HUES64 (cell line): ENCODE measurements around the gene APBA3.

ENCODE experiments used
- H3K27ac ChIP-seq: 2 replicates; pipeline ENCODE4 v1.7.0; 2013; ENCODE audit warnings: low read depth, low read length, inconsistent platforms
- H3K27me3 ChIP-seq: 2 replicates; pipeline ENCODE4 v1.6.1; 2013; ENCODE audit warnings: mild to moderate bottlenecking, low read length; ENCODE audit not compliant: insufficient read depth
- H3K36me3 ChIP-seq: 2 replicates; pipeline ENCODE4 v1.6.1; 2013; ENCODE audit warnings: mild to moderate bottlenecking, low read length; ENCODE audit not compliant: insufficient read depth
- H3K4me1 ChIP-seq: 2 replicates; pipeline ENCODE4 v1.6.1; 2013; ENCODE audit warnings: mild to moderate bottlenecking, low read length, moderate library complexity; ENCODE audit not compliant: insufficient read depth
- H3K4me3 ChIP-seq: 2 replicates; pipeline ENCODE4 v1.5.1; 2013; ENCODE audit warnings: mild to moderate bottlenecking, low read length, moderate library complexity
- H3K9ac ChIP-seq: 2 replicates; pipeline ENCODE4 v1.6.1; 2013; ENCODE audit warnings: mild to moderate bottlenecking, low read depth, low read length
- H3K9me3 ChIP-seq: 2 replicates; pipeline ENCODE4 v1.6.1; 2013; ENCODE audit warnings: low read depth, low read length; ENCODE audit not compliant: insufficient read depth
- WGBS: fragments of 150-250, 120-280 bp; methylation state at CpG from one replicate; pipeline ENCODE4 v1.1.7; 2013; ENCODE audit warnings: missing lambda C conversion rate; 5-methylcytosine and 5-hydroxymethylcytosine counted together

Gene APBA3

DNA sequence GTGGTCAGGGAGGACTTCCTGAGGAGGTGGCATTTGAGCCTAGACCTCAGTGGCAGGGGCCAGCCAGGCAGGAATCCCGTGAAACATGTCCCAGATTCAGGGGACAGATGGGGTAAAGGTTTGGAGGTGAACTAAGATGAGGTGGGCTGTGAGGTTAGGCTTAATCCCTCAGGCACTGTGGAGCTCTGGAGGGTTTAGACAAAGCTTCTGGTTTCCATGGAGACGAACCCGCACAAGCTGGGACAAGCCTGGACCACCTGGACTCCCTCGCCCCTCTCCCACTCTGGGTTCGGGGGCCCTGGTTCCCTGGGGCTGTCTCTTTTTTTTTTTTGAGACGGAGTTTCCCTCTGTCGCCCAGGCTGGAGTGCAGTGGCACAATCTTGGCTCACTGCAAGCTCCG, 37.6 kb downstream of the APBA3 start:
- no peak overlapping the region for H3K4me3 ChIP-seq
- 55% methylated on average over 8 of the region's 8 CpGs for WGBS
- H3K36me3 ChIP-seq = no peaks in the 10 kb centered on the region
- no peak overlapping the region for H3K27ac ChIP-seq
- no peaks in the 10 kb centered on the region for H3K4me1 ChIP-seq
- no peak overlapping the region for H3K9ac ChIP-seq
- H3K27me3 ChIP-seq = peaks cover 4% of the 10 kb centered on the region; the same call in 1 of the 2 replicates
- no peaks in the 10 kb centered on the region for H3K9me3 ChIP-seq

DNA sequence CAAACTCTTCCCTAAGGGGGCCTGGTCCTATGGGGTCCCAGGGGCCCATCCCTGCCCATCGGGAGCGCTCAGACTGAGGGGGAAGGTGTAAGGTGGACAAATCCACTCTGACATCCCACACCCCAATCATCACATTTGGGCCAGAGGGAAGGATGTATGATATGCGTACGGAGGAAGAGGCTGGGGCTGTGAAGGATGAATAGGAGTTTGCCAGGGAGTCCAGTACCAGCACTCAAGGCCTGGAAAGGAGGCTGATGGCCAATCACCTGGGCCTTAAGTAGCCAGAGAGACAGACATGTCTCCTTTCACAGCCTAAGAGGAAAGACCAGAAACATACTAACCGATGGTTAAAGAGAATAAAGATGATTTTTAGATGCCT, 38.4 kb downstream of the APBA3 start:
- no peak overlapping the region; the same call in 1 of the 2 replicates for H3K9ac ChIP-seq
- H3K9me3 ChIP-seq = no peaks in the 10 kb centered on the region
- H3K36me3 ChIP-seq = no peaks in the 10 kb centered on the region
- H3K4me3 ChIP-seq = peak overlapping the region; percentile 37
- WGBS = 43% methylated on average over 2 of the region's 5 CpGs
- peaks cover 4% of the 10 kb centered on the region; the same call in 1 of the 2 replicates for H3K27me3 ChIP-seq
- no peaks in the 10 kb centered on the region for H3K4me1 ChIP-seq
- H3K27ac ChIP-seq = no peak overlapping the region

DNA sequence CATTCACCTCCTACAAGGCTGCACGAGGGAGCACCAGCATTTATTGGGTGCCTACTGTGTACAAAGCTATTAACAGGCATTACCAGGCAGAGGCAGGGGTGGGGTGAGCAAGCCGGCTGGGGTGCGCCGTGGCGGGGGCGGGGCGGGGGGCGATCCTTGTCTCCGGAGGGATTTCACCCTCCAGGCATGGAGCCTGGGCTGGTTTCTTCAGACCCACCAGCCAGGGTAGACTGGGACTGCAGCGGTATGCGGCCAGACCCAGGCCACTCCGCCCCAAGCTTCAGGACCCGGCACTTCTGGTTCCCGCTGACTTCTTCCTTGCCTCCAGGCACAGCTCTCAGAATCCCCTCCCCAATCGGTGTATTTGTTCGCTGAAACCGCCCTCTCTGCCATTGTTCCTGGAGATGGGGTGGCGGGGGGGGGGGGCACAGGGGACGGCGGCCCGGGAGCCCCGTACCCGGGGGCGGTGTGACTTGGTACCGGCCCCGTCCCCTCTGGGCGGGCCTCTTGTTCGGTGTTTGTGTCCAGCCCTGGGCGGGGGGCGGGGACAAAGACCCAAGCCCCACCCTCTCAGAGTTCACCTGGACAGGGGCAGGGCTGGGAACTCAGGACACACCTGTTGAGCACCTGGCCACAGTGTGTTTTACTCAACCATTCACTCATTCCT, 38.9 kb downstream of the APBA3 start:
- Histone ChIP-seq H3K9me3 (no peaks in the 10 kb centered on the region), H3K4me3 (peak overlapping the region; percentile 71), H3K27me3 (peaks cover 4% of the 10 kb centered on the region; the same call in 1 of the 2 replicates), H3K27ac (no peak overlapping the region), H3K9ac (peak overlapping the region; percentile 19; the same call in 1 of the 2 replicates), H3K36me3 (no peaks in the 10 kb centered on the region), H3K4me1 (no peaks in the 10 kb centered on the region)
- WGBS = 2% methylated on average over 24 of the region's 30 CpGs

DNA sequence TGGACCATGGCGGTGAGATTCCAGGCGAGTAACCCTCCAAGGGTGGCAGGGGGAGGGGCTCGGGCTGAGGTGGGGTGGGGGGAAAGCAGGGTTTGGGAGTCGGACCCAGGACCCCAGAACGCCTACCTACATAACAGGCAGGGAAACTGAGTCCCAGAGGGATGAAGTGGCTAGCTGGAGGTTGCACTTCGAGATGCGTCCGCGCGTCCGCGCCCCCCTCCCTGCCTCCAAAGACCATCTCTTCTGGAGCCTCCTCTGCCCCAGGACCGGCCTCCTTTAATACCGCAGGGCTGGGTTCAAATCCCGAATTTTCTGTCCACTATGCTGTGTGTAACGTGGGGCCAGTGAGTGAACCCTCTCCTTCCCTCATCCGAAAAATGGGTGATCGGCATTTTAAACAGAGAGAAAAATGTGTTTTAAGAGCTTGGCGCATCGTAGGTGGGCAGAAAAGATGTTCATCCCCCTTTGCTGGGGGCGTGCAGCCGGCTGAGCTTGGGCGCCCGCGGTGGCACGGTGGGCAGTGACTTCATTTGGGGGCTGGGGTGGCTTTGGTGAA, 39.5 kb downstream of the APBA3 start:
- Histone ChIP-seq H3K4me1 (no peaks in the 10 kb centered on the region), H3K36me3 (no peaks in the 10 kb centered on the region), H3K27ac (no peak overlapping the region), H3K27me3 (peaks cover 4% of the 10 kb centered on the region; the same call in 1 of the 2 replicates), H3K9ac (peak overlapping the region; percentile 19; the same call in 1 of the 2 replicates), H3K4me3 (peak overlapping the region; percentile 71), H3K9me3 (no peaks in the 10 kb centered on the region)
- 2% methylated on average over 26 of the region's 26 CpGs for WGBS

DNA sequence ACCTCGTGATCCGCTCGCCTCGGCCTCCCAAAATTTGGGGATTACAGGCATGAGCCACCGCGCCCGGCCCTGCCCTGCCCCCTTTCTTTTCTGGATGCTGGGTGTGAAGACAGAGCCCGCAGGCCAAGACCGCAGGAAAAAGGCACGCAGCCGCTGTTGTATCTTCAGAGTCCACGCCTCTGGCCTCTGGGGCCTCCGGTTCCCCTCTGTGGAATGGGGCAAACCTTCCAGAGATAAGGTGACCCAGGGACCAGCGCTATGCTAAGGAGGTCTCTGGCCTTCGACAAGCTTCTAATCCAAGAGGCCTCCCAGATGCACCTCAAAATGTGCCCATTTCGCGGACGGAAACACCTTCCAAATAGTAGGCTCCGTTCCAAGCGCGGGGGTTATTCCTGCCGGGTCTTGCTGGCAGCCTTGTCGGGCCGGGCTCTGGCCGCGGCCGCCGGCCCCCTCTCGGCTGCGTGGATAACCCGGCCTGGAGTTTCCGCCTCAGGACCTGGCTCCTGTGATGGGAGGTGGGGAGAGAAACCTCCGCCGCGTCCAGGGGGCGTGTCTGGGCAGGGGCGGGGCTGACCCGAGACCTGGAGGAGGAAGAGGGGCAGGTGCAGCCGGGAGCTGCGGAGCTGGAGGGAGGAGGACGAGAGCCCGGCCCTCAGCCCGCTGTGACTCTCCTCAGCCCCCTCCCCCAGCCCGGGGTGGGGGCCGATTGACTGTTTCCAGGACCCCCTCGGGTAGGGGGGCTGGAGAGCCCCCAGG, 40.2 kb downstream of the APBA3 start:
- no peak overlapping the region for H3K9ac ChIP-seq
- WGBS = 26% methylated on average over 45 of the region's 46 CpGs
- no peaks in the 10 kb centered on the region for H3K9me3 ChIP-seq
- H3K27me3 ChIP-seq = peaks cover 4% of the 10 kb centered on the region; the same call in 1 of the 2 replicates
- H3K4me3 ChIP-seq = peak overlapping the region; percentile 71
- H3K36me3 ChIP-seq = no peaks in the 10 kb centered on the region
- H3K27ac ChIP-seq = no peak overlapping the region
- H3K4me1 ChIP-seq = no peaks in the 10 kb centered on the region

DNA sequence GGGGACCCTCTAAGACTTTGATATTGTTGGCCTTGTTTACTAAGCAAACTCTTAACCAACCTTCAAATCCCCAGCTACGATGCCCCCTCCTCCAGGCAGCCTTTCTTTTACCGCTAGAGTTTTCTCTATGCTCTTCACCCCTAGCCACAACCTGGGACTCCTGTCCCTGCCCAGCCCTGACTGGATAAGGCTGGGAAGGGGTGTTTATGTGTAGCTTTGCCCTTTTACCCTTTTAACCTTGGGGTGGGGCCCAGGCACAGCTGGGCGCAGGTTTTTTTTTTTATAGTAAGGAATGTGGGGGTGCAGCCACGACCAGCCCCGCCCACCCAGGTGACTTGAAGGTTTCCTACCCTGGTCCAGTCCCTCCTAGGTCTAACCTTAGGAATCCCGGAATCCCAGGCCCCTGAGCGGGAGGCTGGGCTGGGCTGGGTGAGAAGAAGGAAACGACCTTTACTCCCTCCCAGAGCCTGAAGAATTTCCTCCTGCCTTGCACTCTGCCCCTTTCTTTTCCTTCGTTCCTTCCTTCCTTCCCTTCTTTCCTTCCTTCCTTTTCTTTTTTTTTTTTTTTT, 41.1 kb downstream of the APBA3 start:
- Histone ChIP-seq H3K4me1 (no peaks in the 10 kb centered on the region), H3K27me3 (peaks cover 4% of the 10 kb centered on the region; the same call in 1 of the 2 replicates), H3K9ac (no peak overlapping the region), H3K36me3 (no peaks in the 10 kb centered on the region), H3K27ac (no peak overlapping the region), H3K4me3 (no peak overlapping the region), H3K9me3 (no peaks in the 10 kb centered on the region)
- 33% methylated on average over 8 of the region's 9 CpGs for WGBS

DNA sequence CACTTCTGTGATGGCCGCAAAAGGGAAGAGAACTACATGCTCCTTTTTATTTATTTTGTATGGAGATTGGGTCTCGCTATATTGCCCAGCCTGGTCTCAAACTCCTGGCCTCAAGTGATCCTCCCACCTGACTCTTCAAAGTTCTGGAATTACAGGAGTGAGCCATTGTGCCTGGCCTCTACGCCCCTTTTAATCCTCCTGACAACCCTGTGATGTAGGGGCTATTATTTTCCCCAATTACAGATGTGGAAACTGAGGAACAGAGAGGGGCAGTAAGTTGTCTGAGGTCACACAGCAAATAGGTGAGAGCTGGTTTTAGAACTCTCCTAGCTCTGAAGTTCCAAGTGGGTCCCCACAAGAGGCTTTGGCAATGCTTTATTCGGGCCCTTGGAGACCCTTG, 41.6 kb downstream of the APBA3 start:
- WGBS = 95% methylated on average over 4 of the region's 4 CpGs
- Histone ChIP-seq H3K4me3 (no peak overlapping the region), H3K9ac (no peak overlapping the region), H3K27ac (no peak overlapping the region), H3K27me3 (peaks cover 4% of the 10 kb centered on the region; the same call in 1 of the 2 replicates), H3K4me1 (no peaks in the 10 kb centered on the region), H3K9me3 (no peaks in the 10 kb centered on the region), H3K36me3 (no peaks in the 10 kb centered on the region)

DNA sequence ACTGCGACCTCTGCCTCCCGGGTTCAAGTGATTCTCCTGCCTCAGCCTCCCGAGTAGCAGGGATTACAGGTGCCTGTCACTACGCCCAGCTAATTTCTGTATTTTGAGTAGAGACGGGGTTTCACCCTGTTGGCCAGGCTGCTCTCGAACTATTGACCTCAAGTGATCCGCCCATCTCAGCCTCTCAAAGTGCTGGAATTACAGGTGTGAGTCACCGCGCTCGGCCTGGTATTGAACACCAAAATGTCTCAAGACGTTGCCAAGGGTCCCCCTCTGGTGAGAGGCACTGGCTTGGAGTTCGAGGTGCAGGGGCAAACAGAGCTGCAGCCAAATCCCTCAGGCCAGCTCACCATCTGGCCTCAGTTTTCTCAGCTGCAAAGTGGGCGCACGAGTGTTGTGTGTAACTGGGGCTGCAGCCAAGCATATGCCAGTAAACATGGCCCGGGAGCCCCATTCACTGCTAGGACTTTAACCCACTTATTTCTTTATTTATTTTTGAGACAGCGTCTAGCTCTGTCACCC, 45.3 kb downstream of the APBA3 start:
- Histone ChIP-seq H3K4me1 (no peaks in the 10 kb centered on the region), H3K9me3 (no peaks in the 10 kb centered on the region), H3K36me3 (no peaks in the 10 kb centered on the region), H3K9ac (no peak overlapping the region), H3K27me3 (no peaks in the 10 kb centered on the region), H3K4me3 (no peak overlapping the region), H3K27ac (no peak overlapping the region)
- WGBS = 91% methylated on average over 16 of the region's 16 CpGs

DNA sequence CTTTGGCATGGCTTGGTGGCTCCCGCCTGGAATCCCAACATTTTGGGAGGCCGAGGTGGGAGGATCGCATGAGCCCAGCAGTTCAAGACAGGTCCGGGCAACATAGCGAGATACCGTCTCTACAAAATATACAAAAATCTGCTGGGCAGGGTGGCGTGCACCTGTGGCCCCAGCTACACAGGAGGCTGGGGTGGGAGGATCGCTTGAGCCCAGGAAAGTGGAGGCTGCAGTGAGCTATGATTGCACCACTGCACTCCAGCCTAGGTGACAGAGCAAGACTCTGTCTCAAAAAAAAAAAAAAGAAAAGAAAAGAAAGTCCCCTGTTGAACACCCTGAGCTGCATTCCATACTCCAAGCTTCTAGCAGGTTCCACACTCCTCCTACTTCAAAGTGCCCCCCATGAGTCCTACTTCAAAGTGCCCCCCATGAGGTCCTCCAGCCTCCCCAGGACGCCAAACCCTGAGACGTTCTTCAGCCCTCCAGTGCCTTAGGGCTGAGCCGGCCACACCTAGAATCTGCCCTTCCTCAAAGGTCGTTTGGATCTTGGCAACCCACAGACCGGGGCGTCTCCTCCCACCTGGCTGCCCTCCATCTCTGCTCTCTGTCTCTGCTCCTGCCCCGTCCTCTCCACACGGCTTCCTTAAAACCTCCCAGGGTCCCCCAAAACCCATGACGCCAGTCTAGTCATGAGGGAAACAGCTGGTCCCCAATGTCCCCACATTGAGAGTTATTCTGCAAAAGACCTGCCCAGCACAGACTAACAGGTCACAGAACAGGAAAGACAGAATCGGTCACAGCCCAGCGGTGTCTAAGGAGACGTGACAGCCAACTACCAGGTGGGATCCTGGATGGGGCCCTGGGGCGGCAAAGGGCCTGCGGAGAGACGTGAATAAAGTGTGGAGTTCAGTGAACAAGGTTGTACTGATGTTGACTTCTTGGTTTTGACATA, 48.6 kb downstream of the APBA3 start:
- 76% methylated on average over 23 of the region's 23 CpGs for WGBS
- Histone ChIP-seq H3K9ac (no peak overlapping the region), H3K4me1 (peaks cover 8% of the 10 kb centered on the region; the same call in 1 of the 2 replicates), H3K27ac (no peak overlapping the region), H3K36me3 (no peaks in the 10 kb centered on the region), H3K9me3 (no peaks in the 10 kb centered on the region), H3K27me3 (no peaks in the 10 kb centered on the region), H3K4me3 (no peak overlapping the region)

DNA sequence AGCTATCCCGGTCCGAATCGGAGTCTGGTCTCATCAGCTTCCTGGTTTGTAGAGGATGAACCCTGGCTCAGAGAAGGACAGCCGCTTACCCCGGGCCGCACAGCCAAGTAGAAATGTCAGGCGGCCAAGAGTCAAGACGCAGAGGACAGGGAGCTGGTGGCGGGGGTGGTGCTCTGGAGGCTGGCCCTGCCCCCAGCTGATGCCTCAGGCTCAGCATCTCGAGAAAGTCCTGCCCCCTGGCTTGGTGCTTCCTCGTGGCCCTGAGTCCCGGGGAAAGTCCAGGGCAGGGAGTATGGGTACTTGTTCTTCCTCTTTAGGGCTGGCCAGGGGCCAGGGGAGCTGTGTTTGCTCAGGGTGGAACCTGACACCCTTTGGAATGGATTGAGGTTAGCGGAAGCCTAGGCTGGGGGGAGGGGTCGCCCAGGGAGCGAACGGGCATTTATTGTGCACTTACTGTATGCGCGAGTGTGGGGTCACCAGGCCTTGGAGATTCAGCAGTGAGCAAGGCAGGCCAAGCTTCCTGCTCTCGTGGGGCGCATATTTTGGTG, 51.2 kb downstream of the APBA3 start:
- WGBS = 65% methylated on average over 20 of the region's 20 CpGs
- Histone ChIP-seq H3K27ac (no peak overlapping the region; the same call in 1 of the 2 replicates), H3K4me3 (no peak overlapping the region), H3K4me1 (peaks cover 8% of the 10 kb centered on the region; the same call in 1 of the 2 replicates), H3K36me3 (no peaks in the 10 kb centered on the region), H3K9me3 (no peaks in the 10 kb centered on the region), H3K9ac (no peak overlapping the region), H3K27me3 (no peaks in the 10 kb centered on the region)
